ENCODE data around the gene ERLIN1.

DNA sequence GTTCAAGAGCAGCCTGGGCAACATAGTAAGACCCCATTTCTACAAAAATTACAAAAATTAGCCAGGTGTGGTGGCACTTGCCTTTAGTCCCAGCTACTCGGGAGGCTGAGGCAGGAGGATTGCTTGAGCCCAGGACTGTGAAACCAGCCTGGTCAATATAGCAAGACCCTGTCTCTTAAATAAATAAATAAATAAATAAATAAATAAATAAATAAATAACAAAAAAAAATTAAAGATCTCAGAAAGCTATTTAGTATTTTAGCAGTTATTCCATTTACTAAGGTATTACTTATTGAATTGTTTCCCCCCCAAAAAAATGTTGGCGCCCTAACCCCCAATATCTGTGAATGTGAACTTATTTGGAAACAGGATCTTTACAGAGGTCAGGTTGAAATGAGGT is 53.4 kb downstream of the ERLIN1 start:
- no peak for TF ChIP-seq TAF1 (IDR thresholded peaks at IDR 0.05; ENCODE audit: low read depth)
- TF ChIP-seq CEBPB (IDR thresholded peaks at IDR 0.05): no peak
- no peak for TF ChIP-seq REST (IDR thresholded peaks at IDR 0.05; ENCODE audit: low read depth)
- no peak for TF ChIP-seq TEAD4 (IDR thresholded peaks at IDR 0.05)
- TF ChIP-seq NFIC (IDR thresholded peaks at IDR 0.05): no peak
